GM19468 (cell line): ENCODE data around the gene RNU11.
"Not testable (repeated sequence)": the region's sequence is repeated elsewhere in the genome, so short reads cannot be mapped to it uniquely, and the experiment has no call there.

Experiments
- ATAC-seq: cut with Tn5 transposase; IDR thresholded peaks from one replicate; pipeline ENCODE4 v1.9.1; 2021; ENCODE audit warnings: mild to moderate bottlenecking, moderate library complexity, moderate number of reproducible peaks; ENCODE audit not compliant: unreplicated experiment; ENCODE audit errors: extremely low read depth

RNU11 gene

DNA sequence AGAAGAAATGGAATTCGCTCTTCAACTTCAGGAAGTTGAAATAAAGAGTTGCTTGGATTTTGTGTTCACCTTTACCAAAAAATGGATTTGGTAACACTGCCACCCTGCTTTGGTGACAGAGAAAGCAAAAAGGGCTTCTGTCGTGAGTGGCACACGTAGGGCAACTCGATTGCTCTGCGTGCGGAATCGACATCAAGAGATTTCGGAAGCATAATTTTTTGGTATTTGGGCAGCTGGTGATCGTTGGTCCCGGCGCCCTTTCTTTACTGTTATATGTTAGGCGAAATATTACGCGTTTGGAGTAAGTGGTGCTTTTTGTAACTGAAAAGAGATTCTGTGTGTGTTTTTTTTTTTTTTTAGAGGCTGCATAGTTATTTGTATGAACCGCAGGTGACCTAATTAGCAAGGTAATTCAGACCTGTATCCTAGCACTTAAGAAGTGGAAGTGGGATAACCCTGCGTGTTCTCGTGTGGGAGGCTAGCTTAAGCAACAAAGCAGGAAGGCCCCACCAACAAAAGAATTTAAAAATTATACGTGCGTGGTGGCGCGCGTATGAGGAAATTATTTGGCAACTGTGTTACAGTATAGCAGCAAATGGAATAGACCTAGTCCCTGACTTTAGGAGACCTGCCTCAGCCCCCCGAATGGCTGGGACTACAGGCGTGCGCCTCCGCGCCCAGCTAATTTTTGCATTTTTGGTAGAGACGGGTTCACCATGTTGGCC is at the start of gene RNU11:
TSS of gene RNU11 (plus strand) at position 127 of the 725 bp plus-strand sequence.
- ATAC-seq = peak; percentile 15

DNA sequence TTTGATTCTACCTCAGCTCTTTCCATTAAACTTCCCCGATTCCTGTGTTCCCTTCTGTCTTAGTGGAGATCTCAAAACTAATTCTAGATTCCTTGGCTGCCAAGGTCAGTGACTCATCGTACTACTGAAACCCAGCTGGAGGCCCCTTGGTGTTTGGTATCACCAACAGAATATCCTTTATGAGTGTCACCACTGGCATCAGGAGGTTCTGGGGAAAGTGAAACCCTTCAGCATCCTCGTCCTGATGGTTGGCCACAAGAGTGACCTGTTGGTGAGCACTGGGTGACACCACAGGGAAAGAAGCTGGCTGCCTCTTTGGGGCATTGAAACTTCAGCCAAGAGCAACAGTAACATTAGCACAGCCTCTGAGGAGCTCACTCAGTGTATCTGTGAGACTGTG is 46.7 kb upstream of the RNU11 start:
- ATAC-seq = no peak

DNA sequence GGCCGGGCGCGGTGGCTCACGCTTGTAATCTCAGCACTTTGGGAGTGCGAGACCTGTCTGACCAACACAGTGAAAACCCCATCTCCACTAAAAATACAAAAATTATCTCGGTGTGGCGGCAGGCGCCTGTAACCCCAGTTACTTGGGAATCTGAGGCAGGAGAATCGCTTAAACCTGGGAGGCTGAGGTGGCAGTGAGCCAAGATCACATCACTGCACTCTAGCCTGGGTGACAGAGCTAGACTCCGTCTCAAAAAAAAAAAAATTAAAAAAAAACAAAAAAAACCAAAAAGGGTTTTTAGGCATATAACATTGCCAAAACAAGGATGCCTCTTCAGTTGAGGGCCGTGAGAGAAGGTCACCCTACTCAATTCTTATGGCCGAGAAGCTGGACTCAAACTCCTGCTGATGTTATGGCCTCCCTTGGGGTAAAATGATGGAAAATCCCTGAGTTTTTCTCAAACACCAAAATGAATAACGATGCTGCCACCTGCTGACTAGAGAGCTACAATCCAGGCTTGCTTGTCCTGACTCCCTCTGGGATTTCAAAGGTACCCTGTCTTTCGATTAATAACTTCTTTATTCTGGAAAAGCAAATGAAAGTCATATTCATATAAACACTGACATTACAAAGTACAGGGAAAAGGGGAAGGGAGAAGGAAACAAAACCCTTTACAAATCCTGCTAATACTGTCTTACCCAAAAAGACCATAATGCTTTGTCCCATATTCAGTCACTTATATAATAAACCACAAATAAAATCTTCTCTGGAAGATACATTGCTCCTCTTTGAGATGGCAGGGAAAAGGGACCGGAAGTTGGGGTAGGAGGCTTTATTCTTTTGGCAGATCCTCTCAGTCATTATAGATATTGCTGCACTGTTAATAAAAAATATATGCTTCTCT is 45.6 kb upstream of the RNU11 start:
- no peak for ATAC-seq

DNA sequence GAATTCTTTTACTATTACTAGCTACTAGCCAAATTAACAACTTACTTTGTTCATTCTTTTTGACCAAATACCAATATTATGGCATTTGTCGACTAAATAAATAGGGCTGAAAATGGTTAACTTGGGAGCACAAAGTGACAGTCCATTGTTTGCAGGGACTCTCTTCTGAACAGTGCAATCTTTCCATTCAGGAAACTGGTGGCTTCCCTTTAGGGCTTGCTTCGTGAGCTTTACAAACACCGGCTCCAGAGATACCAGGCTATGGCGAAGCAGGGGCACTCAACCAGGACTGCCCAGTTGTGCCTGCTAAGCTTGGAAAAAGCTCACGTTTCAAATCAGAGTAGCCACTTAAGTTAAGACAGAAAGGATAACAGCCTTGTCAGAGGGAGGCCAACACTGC is 44.0 kb upstream of the RNU11 start:
- ATAC-seq = no peak

DNA sequence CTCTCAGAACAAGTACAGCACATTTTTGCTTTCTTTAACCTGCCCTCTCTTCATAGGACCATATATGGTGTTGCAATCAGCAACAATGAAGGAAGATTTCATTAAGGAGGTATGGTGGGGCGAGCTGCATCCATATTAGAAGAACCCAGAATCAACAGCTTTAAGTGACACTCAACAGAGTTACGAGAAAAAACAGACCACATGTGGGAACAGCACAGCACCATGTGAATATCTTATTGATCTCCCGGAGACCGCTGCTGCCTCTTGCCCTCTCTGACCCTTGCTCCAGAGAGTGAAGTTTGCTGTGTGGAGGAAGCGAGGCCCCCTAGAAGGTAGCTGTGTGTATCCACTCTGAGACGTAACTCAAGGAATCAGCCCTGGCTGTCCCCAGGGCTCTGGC is 43.4 kb upstream of the RNU11 start:
- ATAC-seq = no peak

DNA sequence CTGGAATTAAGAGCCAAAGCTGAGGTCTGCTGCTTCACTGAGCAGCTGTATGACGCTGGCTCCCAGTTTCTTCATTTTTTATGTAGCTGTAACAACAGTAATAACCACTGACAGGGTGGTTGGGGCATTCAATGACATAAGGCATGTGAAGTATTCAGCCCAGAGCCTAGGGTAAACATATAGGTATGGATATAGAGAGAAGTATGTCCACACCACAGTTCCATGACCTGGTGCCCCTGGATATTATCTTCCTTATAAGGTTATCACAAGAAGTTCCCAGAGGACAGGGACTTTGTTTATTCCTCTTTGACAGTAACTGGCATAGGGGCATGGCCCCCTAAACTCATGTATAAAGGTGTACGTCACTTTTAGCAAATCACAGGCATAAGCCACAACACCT is 41.6 kb upstream of the RNU11 start:
- no peak for ATAC-seq

DNA sequence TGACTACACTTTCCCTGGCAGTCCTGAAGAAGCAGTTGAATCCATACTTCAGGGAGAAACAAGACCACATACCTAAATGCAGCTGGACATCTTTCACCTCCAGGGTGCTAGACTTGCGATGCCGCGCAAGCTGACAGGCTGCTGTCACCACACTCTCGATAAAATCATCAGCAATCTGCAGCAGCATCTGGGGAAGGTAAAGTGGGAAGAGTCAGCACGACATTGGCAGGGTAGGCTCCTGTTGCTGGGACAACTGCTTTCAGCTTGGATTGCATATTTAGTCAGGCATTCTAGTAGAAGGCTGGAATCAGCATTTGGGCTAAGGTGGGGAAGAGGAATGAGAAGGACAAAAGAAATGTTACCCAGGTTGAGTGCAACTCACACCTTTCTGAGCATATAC is 35.2 kb upstream of the RNU11 start:
- no peak for ATAC-seq

DNA sequence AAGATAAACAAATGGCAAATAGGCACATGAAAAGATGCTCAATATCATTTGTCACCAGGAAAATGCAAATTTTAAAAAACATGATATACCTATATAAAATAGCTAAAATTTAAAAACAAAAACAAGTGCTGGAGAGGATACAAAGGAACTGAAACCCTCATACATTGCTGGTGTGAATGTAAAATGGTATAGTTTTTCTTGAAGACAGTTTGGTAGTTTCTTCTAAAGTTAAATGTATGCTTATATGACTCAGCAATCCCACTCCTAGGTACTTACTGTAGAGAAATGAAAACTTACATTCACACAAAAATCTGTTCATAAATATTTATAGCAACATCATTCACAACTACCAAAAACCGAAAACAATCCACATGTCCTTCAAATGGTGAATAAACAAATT is 16.7 kb upstream of the RNU11 start:
- ATAC-seq = no peak

DNA sequence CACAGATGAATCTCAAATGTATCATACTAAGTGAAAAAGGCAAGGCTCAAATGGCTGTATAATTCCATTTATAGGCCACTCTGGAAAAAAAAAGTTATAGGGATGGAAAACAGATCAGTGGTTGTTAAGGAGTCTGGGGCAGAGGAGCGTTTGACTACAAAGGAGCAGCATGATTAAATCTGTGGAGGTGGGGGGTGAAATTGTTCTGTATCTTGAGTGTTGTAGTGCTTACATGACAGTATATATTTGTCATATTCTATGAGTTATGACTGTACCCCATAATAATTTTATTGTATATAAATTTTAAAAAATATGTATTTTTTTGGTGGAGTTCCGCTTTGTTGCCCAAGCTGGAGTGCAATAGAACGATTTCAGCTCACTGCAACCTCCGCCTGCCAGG is 15.8 kb upstream of the RNU11 start:
- no peak for ATAC-seq

DNA sequence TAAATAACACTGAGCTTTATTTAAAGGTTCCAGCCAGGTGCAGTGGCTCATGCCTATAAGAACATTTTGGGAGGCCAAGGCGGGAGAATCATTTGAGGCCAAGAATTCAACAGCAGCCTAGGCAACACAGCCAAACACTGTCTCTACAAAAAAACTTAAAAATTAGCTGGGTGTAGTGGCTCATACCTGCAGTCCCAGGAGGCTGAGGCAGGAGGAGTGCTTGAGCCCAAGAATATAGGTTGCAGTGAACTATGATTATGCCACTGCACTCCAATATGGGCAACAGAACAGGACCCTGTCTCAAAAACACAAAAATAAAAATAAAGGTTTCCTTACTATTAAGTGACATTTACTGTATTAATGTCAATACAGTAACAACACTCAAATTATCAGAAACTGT is 7.6 kb upstream of the RNU11 start:
- no peak for ATAC-seq

DNA sequence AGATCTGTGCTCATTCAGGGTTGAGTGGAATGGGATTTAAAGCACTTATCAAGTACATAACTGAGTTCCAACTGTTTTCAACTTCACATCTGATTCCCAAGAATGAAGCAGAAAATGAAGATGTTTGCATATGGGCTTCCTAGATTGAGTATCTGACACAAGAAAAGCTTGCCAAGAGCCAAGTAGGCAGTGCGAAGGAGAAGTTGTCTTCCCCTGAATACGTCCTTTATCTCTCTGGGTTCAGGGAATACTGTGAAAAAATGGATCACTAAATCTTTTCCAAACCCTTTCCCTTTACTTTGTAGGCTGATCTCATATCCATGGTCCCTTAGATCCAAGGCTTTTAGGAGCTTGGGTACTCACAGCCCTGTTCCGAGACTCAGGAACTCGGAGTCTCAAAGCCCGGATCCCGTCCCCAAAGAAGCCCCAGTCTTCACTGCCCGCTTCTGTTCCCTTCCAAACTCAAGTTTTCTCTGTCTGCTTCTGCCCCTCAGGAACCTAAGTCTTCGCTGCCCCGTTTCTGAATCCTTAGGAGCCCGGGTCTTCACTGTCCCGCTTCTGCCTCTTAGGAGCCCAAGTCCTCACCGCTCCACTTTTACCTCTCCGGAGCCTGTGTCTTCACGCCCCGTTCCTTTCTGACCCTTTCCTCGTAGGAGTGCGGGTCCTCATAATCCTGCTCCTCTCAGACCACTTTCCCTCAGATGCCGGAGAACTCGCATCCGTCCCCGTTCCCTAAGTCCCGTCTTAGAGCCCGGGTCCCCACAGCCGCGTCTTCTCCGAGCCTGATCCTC is 6.1 kb upstream of the RNU11 start:
- no peak for ATAC-seq

DNA sequence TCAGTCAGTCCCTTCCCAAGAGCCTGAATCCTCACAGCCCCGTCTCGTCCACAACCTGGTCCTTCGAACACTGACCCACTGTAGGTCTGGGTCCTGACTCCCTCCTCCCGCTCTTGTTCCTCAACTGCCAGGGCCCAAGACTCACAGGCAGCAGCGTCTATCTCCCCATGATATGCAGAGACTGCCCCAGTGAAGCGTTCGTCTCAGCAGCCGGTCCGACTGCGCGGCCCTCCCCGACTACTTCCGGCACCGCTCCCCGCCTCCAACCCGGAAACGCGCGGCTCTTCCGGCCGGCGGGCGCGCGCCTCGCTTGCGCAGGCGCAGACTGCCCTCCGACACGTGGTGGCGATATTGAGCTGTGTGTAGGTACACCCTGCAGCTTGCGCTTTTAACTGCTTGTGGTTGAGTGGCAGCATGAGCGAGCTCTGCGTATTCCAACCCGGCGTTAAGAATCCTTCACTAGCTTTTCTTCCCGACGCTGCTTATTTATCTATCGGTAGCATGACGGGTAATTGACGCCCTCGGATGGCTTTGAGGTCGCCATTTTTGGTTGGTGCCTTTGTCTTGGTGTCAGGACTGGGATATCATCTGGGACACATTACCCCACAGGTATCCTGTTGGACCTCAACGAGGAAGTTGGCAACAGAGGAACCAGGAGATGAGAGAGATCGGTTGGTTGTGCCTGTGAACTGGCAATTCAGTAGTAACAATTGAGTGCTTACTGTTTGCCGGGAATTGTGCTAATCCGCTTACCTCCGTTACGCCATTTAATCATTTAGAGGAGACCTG is 5.4 kb upstream of the RNU11 start, which contains the start of gene TAF12:
TSS of gene TAF12 (minus strand) at position 221 of the 789 bp plus-strand sequence. CDS start 20,986 bp downstream, outside the sequence.
- ATAC-seq = peak; percentile 40

DNA sequence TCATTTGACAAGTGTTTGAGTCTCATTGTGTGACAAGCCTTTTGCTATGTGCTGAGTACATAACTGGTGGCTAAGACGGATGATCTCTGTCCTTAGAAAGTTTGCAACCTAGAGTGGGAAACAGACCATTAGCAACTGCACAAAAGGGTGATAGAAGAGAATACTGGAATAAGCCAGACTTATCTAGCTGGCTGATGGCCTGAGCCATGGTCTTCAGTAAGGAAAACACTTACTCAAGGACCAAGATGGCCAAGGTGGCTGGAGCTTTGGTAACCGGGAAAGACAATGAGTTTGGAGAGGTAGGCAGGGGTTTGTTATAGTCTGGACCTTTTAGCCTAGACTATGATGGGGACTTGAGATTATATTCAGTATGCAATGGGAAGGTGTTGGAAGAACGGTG is 3.9 kb upstream of the RNU11 start:
- no peak for ATAC-seq

DNA sequence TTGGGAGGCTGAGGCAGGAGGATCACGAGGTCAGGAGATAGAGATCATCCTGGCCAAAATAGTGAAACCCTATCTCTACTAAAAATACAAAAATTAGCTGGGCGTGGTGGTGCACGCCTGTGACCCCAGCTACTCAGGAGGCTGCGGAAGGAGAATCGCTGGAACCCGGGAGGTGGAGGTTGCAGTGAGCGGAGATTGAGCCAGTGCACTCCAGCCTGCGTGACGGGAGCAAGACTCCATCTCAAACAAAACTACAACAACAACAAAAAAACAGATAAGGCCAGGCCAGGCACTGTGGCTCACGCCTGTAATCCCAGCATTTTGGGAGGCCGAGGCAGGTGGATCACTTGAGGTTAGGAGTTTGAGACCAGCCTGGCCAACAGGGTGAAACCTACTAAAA is 3.0 kb upstream of the RNU11 start:
- ATAC-seq = not testable (repeated sequence)

DNA sequence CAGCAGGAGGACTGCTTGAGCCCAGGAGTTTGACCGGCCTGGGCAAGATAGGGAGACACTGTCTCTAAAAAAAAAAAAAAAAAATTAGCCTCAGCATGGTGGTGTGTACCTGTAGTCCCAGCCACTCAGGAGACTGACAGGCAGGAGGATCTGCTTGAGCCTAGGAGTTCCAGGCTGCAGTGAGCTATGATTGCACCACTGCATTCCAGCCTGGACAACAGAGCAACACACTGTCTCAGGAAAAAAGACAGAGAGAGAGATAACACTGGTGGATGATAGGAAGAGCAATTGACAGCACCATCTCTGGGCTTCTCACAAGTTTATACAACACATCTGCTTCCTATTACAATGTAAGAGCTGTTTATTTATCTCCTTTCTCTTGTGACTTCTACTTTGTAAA is 2.4 kb upstream of the RNU11 start:
- no peak for ATAC-seq

DNA sequence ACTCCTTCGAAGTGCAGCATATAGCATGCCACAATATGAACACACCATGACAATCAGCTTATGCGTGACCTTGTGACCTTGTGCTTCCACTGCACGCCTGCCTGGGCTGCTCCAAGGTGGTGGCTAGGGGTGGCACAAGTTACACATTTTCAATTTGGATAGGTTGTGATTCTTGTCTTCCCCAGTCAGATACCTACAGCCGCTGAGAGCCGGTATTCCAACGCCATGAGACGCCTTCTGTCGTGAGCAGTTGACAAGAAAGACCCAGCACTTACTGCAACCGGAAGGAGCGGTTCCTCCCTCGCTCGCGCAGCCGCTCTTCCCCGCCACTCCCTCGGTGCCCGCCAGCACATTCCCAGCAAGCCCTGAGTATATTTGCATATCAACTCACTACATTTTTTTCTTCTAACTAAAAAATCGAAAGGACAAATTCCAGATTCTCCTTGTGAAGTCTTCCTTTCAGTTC is 359 bp upstream of the RNU11 start:
- peak; percentile 53 for ATAC-seq

DNA sequence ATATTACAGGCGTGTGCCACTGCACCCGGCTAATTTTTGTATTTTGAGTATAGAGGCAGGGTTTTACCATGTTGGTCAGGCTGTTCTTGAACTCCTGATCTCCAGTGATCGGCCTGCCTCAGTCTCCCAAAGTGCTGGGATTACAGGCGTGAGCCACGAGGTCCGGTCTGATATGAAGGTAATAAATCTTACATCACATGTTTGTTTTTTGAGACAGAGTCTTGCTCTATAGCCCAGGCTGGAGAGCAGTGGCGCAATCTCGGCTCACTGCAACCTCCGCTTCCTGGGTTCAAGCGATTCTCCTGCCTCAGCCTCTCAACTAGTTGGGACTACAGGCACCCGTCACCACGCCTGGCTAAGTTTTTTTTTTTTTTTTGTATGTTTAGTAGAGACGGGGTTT is 4.7 kb downstream of the RNU11 start:
- not testable (repeated sequence) for ATAC-seq

DNA sequence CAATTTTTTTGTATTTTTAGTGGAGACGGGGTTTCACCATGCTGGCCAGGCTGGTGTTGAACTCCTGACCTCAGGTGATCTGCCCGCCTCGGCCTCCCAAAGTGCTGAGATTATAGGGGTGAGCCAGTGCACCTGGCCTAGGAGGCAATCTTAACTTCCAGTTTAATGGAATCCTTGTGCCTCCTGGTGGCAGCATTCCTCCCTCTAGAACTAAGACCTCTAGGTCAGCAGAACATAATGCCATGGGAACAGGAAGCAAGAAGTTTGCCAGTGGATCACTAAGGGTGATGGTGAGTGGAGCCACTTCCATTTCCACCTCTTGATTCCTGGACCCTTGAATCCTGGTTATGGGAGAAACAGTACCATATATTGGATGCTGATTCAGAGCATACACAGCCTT is 5.5 kb downstream of the RNU11 start:
- not testable (repeated sequence) for ATAC-seq

DNA sequence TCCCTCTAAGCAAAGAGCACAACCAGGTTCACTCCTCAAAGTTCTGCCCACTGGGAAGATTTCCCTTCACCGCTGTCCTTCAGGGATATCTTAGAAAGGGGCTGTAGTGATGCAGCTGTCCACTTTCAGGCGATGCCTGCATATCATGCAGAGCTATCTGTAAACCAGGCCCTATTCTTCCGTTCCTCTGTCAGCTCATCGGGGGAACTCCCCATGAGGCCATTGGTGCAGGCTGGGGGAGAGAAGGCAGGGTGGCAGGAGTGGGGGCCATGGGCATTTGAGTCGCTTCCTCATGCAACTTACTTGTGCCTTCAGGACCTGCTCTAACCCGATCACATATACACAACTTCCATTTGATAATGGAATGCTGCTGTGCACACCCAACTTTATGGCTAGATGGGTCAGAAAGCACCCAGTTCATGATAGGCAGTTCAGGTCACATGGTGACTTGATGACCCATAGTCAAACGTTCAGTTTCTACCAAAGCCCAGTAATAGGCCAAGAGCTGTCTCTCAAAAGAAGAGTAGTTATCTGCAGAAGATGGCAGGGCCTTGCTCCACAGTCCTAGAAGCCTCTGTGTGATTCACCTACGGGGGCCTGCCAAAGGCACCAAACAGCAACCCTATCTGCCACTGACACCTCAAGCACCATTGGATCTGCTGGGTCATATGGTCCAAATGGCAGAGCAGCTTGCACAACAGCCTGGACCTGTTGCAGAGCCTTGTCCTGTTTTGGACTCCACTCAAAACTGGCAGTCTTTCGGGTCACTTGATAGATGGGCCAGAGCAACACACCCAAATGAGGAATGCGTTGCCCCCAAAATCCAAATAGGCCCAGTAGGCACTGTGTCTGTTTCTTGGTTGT is 7.3 kb downstream of the RNU11 start:
- not testable (repeated sequence) for ATAC-seq
